ENCODE data around the gene C19orf73. TPM values are rescaled to one million over a fixed set of nuclear protein-coding genes. Genes with fewer than 3 reads are reported as not detected.
A peak's percentile ranks its signal among the peaks of the same experiment; 100 is the strongest.

The C19orf73 gene
- total RNA-seq, 6 experiments from 2014 or later: 0.73 to 8.1 (median 1.5) TPM

DNA sequence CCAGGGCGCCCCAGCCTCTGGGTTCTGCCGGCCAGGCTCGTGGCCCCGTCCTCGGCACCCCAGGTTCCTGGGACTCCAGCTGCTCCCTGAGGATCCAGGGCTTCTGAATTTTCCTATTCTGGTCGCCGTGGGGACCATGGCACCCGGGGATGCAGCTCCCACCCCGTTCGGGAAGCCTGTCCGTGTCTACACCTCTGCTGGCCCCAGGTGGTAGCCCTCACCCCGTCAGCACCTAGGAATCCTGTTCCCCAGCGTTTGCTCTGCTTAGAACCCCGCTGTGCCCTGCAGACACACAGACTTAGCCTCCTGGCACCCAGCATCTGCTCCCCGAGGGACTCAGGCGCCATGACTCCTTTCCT, 1.4 kb upstream of the C19orf73 start:
- no peak overlapping the region for H3K4me3 ChIP-seq
- ATAC-seq: no peak
- peaks cover 0 to 19% (median 8%) of the 10 kb centered on the region in 4 donors for H3K4me1 ChIP-seq
- intact Hi-C loops (cut with DNase I): no loop called here
- H3K9me3 ChIP-seq: no peaks in the 10 kb centered on the region
- no peaks in the 10 kb centered on the region for H3K36me3 ChIP-seq
- H3K27me3 ChIP-seq: no peaks in the 10 kb centered on the region
- no peak overlapping the region for H3K27ac ChIP-seq
- TF ChIP-seq POLR2A (IDR thresholded peaks at IDR 0.05) (no peak), CTCF (IDR thresholded peaks at IDR 0.05) (no peak)
- DNase-seq: no peak
- WGBS (ENCODE audit: insufficient coverage, low coverage, low lambda C conversion rate, missing lambda C conversion rate): 17% methylated on average over 6 of the region's 16 CpGs

GRCh38 chr19:49119411-49120324, 725 bp upstream of the C19orf73 start, which contains the start of gene PPFIA3:
TSS of gene PPFIA3 (plus strand) at chr19:49119544. CDS start at chr19:49127874, 8,330 bp downstream.
- Histone ChIP-seq H3K4me1 (peaks cover 0 to 19% (median 8%) of the 10 kb centered on the region in 4 donors), H3K27me3 (no peaks in the 10 kb centered on the region), H3K9me3 (no peaks in the 10 kb centered on the region), H3K36me3 (no peaks in the 10 kb centered on the region), H3K27ac (peak within 1 kb of the TSS; percentile 90 to 96 (median 91)), H3K4me3 (peak within 1 kb of the TSS; percentile 51 to 59 (median 56))
- intact Hi-C loops (cut with DNase I): no loop called here
- DNase-seq (peak; percentile 77 to 80 (median 78)), ATAC-seq (peak; percentile 45 to 59 (median 56))
- TF ChIP-seq POLR2A (IDR thresholded peaks at IDR 0.05) (no peak), CTCF (IDR thresholded peaks at IDR 0.05) (no peak)
- WGBS (ENCODE audit: insufficient coverage, low coverage, low lambda C conversion rate, missing lambda C conversion rate): 1% methylated on average over 14 of the region's 90 CpGs

- DNase-seq (peak in 1 of 3 donors; percentile 67), ATAC-seq (no peak)
- Histone ChIP-seq H3K27me3 (no peaks in the 10 kb centered on the region), H3K36me3 (no peaks in the 10 kb centered on the region), H3K4me3 (peak overlapping the region; percentile 51 to 59 (median 56)), H3K27ac (peak overlapping the region; percentile 90 to 96 (median 91)), H3K9me3 (no peaks in the 10 kb centered on the region), H3K4me1 (peaks cover 0 to 24% (median 8%) of the 10 kb centered on the region in 4 donors)
- no peak for TF ChIP-seq CTCF (IDR thresholded peaks at IDR 0.05)
- TF ChIP-seq POLR2A (IDR thresholded peaks at IDR 0.05): no peak
- intact Hi-C loops (cut with DNase I): no loop called here
- 39% methylated on average over 15 of the region's 26 CpGs for WGBS (ENCODE audit: insufficient coverage, low coverage, low lambda C conversion rate, missing lambda C conversion rate)
Observed at GRCh38 chr19:49117677-49118564, 1.0 kb downstream of the C19orf73 start.

- ATAC-seq (no peak), DNase-seq (peak in 1 of 3 donors; percentile 68)
- 22% methylated on average over 1 of the region's 1 CpG for WGBS (ENCODE audit: insufficient coverage, low coverage, low lambda C conversion rate, missing lambda C conversion rate)
- intact Hi-C loops (cut with DNase I): no loop called here
- H3K36me3 ChIP-seq: no peaks in the 10 kb centered on the region
- no peaks in the 10 kb centered on the region for H3K9me3 ChIP-seq
- peaks cover 0 to 24% (median 8%) of the 10 kb centered on the region in 4 donors for H3K4me1 ChIP-seq
- H3K27me3 ChIP-seq: no peaks in the 10 kb centered on the region
- no peak overlapping the region for H3K27ac ChIP-seq
- no peak overlapping the region for H3K4me3 ChIP-seq
- no peak for TF ChIP-seq POLR2A (IDR thresholded peaks at IDR 0.05)
Observed at GRCh38 chr19:49116544-49116943, 2.4 kb downstream of the C19orf73 start.
